Measurements from ENCODE around the gene MOBP. TPM values are rescaled to one million over a fixed set of nuclear protein-coding genes. Genes with fewer than 3 reads are reported as not detected.
A peak's percentile ranks its signal among the peaks of the same experiment; 100 is the strongest.

Gene MOBP
- total and polyA plus RNA-seq, 2 of the 8 experiments (the other 6 are each of a cell fraction or from before 2014, with no cell fraction given): 0.06 to 0.50 TPM

DNA sequence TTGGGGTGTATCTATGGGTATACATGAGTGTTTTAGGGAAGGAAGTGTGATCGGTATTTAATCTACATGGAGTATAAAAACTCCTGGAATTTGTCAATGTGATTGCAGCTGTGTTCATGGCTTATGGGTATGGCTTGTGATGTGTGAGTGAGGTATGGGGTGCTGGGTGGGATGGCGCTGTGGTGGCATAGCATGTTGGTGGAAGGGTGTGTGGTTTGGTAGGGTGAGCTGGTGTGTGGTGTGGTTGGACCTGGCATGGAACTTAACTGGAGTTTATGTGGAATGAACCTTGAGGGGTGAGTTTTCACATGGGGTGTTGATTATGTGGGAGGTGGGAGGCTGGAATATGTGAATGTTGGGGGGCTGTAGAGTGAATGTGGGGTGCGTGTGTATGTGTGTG, 492 bp upstream of the MOBP start:
- Histone ChIP-seq H2BK20ac (ENCODE audit: low read length) (peak overlapping the region; percentile 95; the same call in 1 of the 2 replicates), H4K5ac (ENCODE audit: insufficient read length, low read depth, low read length) (no peak overlapping the region), H4K20me1 (replicated peaks in 1 of 2; ENCODE audit: control insufficient read depth in 1 of 2, insufficient read depth in 2 of 2, low read length in 2 of 2) (no peaks in the 10 kb centered on the region), H4K8ac (ENCODE audit: extremely low read depth, insufficient read depth, low read length) (no peak overlapping the region), H4K91ac (replicated peaks; ENCODE audit: insufficient read length, low read length) (peak overlapping the region; percentile 91), H3K79me1 (ENCODE audit: low read depth, low read length) (no peaks in the 10 kb centered on the region), H2AK5ac (ENCODE audit: low read depth, low read length) (peak overlapping the region; percentile 96), H3K4me2 (ENCODE audit: insufficient read depth in 1 of 2, low read depth in 2 of 2, low read length in 2 of 2) (peak overlapping the region in 1 of 2 experiments; percentile 28; a peak in 2 of 4 replicates), H3K27me3 (replicated peaks in 1 of 4; ENCODE audit: control insufficient read depth in 3 of 4, extremely low read depth in 1 of 4, insufficient read depth in 3 of 4, low read length in 3 of 4) (no peaks in the 10 kb centered on the region), H3K14ac (ENCODE audit: insufficient read length) (no peak overlapping the region), H3K4me3 (ENCODE audit: extremely low read depth in 1 of 4, insufficient read depth in 2 of 4, low read depth in 3 of 4, low read length in 4 of 4) (no peak overlapping the region; a peak in 2 of 8 replicates), H3K18ac (ENCODE audit: extremely low read depth, low read length) (no peak overlapping the region; the same call in 1 of the 2 replicates), H3K79me2 (ENCODE audit: control insufficient read depth in 1 of 2, insufficient read depth in 2 of 2, low read length in 2 of 2) (no peaks in the 10 kb centered on the region), H3K56ac (replicated peaks; ENCODE audit: insufficient read length, low read depth, low read length) (no peak overlapping the region), H3K23ac (ENCODE audit: insufficient read length) (no peak overlapping the region), H2BK5ac (ENCODE audit: low read depth, low read length) (0 out of 2 replicates have a peak overlapping the region, but pooled peaks have one; percentile 55), H3K36me3 (ENCODE audit: control insufficient read depth in 2 of 4, insufficient read depth in 4 of 4, low read length in 3 of 4) (no peaks in the 10 kb centered on the region), H3K4ac (replicated peaks; ENCODE audit: insufficient read length, low read depth, low read length) (no peak overlapping the region), H3K4me1 (replicated peaks in 1 of 4; ENCODE audit: control insufficient read depth in 3 of 4, insufficient read depth in 4 of 4, low read length in 3 of 4) (peaks cover 0 to 5% (median under 1%) of the 10 kb centered on the region in 4 experiments; a peak in 2 of 7 replicates), H3K9me3 (ENCODE audit: insufficient read depth in 2 of 2, low read depth in 1 of 2, low read length in 1 of 2) (0 out of 4 replicates have a peak, but pooled peaks cover 0 to 3% of the 10 kb centered on the region in 2 experiments), H3K27ac (ENCODE audit: low read depth, low read length) (no peak overlapping the region), H2BK12ac (ENCODE audit: low read depth, low read length) (peak overlapping the region; percentile 99), H3K23me2 (ENCODE audit: low read depth, low read length) (peaks cover 3% of the 10 kb centered on the region; the same call in 1 of the 2 replicates), H2BK120ac (replicated peaks; ENCODE audit: low read depth, low read length) (no peak overlapping the region), H2BK15ac (ENCODE audit: low read length) (no peak overlapping the region), H2AFZ (ENCODE audit: low read length) (no peak overlapping the region), H3K9ac (replicated peaks in 1 of 4; ENCODE audit: extremely low read depth in 1 of 4, low read depth in 3 of 4, low read length in 3 of 4) (no peak overlapping the region)
- 86% methylated on average over 3 of the region's 3 CpGs; no CpG with 5 or more reads in 1 of the 2 experiments for WGBS, 2 experiments (ENCODE audit: extremely low coverage in 1 of 2, insufficient coverage in 1 of 2, insufficient read length in 1 of 2, insufficient replicate concordance in 2 of 2, low coverage in 1 of 2, low lambda C conversion rate in 2 of 2, missing lambda C conversion rate in 1 of 2)
- FAIRE-seq (no peak), DNase-seq (ENCODE audit: low read depth in 1 of 2, low spot score in 2 of 2) (no peak)
- TF ChIP-seq JUND (IDR thresholded peaks at IDR 0.05; ENCODE audit: low read length): no peak
- ChIA-PET CTCF (ENCODE audit: partially characterized antibody) (interaction anchor here (0.9 to 3.1 kb wide), 5 partner anchors 14 to 32 kb away, joined by 3 to 18 read pairs (median 4); no protein-coding TSS in a partner anchor), POLR2A (ENCODE audit: partially characterized antibody) (interaction anchor here (1.4 kb wide), 1 partner anchor 23 kb away, joined by 3 read pairs; no protein-coding TSS in a partner anchor)

All from H1 (cell line).